Aorta (tissue), 5 donors: Measurements from ENCODE around the gene UCKL1. TPM values are rescaled to one million over a fixed set of nuclear protein-coding genes. Genes with fewer than 3 reads are reported as not detected.
"Not testable (repeated sequence)": the region's sequence is repeated elsewhere in the genome, so short reads cannot be mapped to it uniquely, and the experiment has no call there.

ENCODE experiments used
- ATAC-seq: fragments of 200-7000 bp; cut with Tn5 transposase; one replicate; pipeline ENCODE4 v1.9.1; 2022; ENCODE audit warnings: moderate library complexity; ENCODE audit not compliant: low FRiP score
- DNase-seq, 2 donors: peaks; one replicate each; pipeline ENCODE4 v3.0.0-alpha.2; 2020
- H3K27ac ChIP-seq, 2 donors: one replicate each; pipeline ENCODE4 v1.5.1; 2013; ENCODE audit warnings: low read length in 2 of 2, mild to moderate bottlenecking in 2 of 2, moderate library complexity in 2 of 2, control low read depth in 1 of 2, inconsistent platforms in 1 of 2, low read depth in 1 of 2
- H3K27me3 ChIP-seq, 2 donors: one replicate each; pipeline ENCODE4 v1.6.1; 2013; ENCODE audit warnings: control low read depth in 1 of 2, low read length in 1 of 2, mild to moderate bottlenecking in 1 of 2, moderate library complexity in 1 of 2; ENCODE audit not compliant: insufficient read depth in 2 of 2, control insufficient read depth in 1 of 2
- H3K36me3 ChIP-seq, 2 donors: one replicate each; pipeline ENCODE4 v1.6.1; 2013; ENCODE audit warnings: control low read depth in 1 of 2, low read length in 1 of 2, mild to moderate bottlenecking in 1 of 2; ENCODE audit not compliant: insufficient read depth in 2 of 2, control insufficient read depth in 1 of 2
- H3K4me1 ChIP-seq, 2 donors: one replicate each; pipeline ENCODE4 v1.6.1; 2013; ENCODE audit warnings: low read length in 2 of 2, control low read depth in 1 of 2, mild to moderate bottlenecking in 1 of 2, moderate library complexity in 1 of 2; ENCODE audit not compliant: insufficient read depth in 2 of 2, control insufficient read depth in 1 of 2
- H3K4me3 ChIP-seq, 2 donors: one replicate each; pipeline ENCODE4 v1.5.1; 2013; ENCODE audit warnings: low read length in 2 of 2, control low read depth in 1 of 2, mild to moderate bottlenecking in 1 of 2
- H3K9me3 ChIP-seq: one replicate; pipeline ENCODE4 v1.6.1; 2013; ENCODE audit warnings: mild to moderate bottlenecking, low read length; ENCODE audit not compliant: control insufficient read depth
- WGBS, 2 donors: extraction: QIAGEN DNeasy Blood & Tissue Kit; methylation state at CpG; one replicate each; pipeline ENCODE4 v1.1.7; 2013; 5-methylcytosine and 5-hydroxymethylcytosine counted together
- intact Hi-C, 2 donors: fragments of 100-400 bp; cut with DNase I; formaldehyde crosslinking; loops; one replicate each; pipeline versions ENCODE4 v1.14.2 to v1.15.0; 2022
- polyA plus RNA-seq, 2 donors: library from polyadenylated mRNA; stranded (reverse); fragments of 200-250 nt; gene quantifications; one replicate each; pipeline ENCODE4 v1.2.3, GENCODE V29; 2013
- total RNA-seq, 2 donors: library from RNA; stranded (reverse); fragmentation: NEBNext Ultra II Directional; extraction: Animal tissue kit (Norgen Biotek cat#: 25700); gene quantifications; one replicate each; pipeline ENCODE4 v1.2.1, GENCODE V29; 2021
- donor health status: healthy with polysubstance abuse.
- donor health status: Bipolar disorder and iron deficiency.
- donor health status: DM: no; HTN: no; CAD: no.
- donor health status: DM: no; HTN: no; CAD: no.
- donor health status: DM: yes; HTN: yes; CAD: no.

The UCKL1 gene
- total and polyA plus RNA-seq, 4 donors = 24.3 to 85.0 (median 33.4) TPM

DNA sequence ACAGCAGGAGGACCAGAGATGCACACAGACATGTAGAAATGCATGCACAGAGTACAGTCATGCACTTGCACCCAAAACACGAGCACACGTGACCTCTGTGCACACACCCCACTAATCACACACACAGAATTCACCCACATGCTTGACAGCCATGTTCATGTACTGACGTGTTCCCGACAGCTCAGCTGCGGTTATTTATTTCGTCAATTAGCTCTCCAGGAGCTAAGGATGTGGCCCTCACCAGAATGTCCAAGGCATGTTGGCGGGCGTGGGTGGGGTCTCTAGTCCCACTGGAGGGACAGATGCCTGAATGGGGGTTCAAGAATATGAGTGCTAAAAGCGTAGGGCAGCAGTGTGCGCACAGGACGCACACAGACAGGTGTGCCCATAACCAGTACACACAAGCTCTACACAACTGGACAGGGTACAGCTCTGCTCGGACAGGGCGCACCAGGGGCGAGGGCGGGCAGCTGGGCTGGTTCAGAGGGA lies 24.1 kb upstream of the UCKL1 start:
- WGBS, 2 donors = 76 to 78% methylated on average over 15 of the region's 15 CpGs
- intact Hi-C loops = loop anchor here in 1 of 2 donors (2.0 kb wide), 1 partner anchor 82 kb away; the partner anchor contains the start of gene TCEA2

DNA sequence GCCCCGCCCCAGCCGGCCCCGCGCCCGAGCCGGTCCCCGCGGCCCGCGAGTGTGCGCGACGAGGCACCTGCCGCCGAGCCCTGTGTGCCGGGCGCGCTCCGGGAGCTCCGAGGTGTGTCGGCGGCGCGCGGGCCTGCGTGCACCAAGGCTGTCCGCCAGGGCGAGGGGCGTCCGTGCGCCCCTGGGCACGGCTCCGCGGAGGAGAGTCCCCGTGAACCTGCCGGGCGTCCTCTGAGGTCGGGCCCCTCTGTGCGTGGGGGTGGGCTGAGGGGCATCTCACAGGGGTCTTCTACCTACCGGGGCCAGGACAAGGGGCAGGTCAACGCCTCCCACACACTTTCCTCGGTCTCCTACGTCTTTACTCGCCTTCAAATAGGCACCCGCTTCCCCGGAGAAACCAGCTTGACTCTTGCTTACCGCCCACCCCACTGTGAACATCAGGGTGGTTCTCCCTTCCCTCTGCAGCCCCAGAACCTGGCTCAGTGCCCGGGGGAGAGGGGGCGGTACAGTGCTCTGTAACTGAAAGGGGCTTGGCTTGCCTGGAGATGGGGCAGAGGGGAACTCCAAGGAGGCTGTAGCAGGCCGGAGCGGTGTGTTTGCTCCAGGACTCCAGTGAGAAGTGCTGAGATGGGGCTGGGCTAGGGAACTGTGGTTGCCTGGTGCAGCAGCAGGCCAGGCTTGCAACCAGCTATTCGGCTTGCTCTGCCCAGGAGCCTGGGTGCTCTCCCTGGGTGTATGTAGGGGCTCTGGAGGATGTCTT lies 23.5 kb upstream of the UCKL1 start, which contains the start of gene SAMD10:
Gene SAMD10 (minus strand): TSS at position 86 of the 760 bp plus-strand sequence. CDS start 175 bp downstream, outside the sequence.
- Histone ChIP-seq H3K9me3 (no peaks in the 10 kb centered on the region), H3K4me1 (no peaks in the 10 kb centered on the region), H3K36me3 (peaks cover 2% of the 10 kb centered on the region in 2 donors), H3K4me3 (peak within 1 kb of the TSS; percentile 23 to 53), H3K27ac (no peak within 1 kb of the TSS), H3K27me3 (no peaks in the 10 kb centered on the region)
- 2 to 4% methylated on average over 47 to 52 of the region's 52 CpGs for WGBS, 2 donors
- intact Hi-C loops = loop anchor here in 1 of 2 donors (2.0 kb wide), 1 partner anchor 83 kb away; the partner anchor contains the start of gene TCEA2
- peak; percentile 1 for ATAC-seq
- peak in 1 of 2 donors; percentile 60 for DNase-seq

More for the DNA sequence above, 24.1 kb upstream of the UCKL1 start:
- H3K9me3 ChIP-seq = no peaks in the 10 kb centered on the region
- H3K36me3 ChIP-seq = peaks cover 2 to 4% of the 10 kb centered on the region in 2 donors
- no peaks in the 10 kb centered on the region for H3K27me3 ChIP-seq
- peak; percentile 55 for ATAC-seq
- H3K27ac ChIP-seq = no peak overlapping the region
- H3K4me3 ChIP-seq = no peak overlapping the region
- no peaks in the 10 kb centered on the region for H3K4me1 ChIP-seq
- no peak for DNase-seq

DNA sequence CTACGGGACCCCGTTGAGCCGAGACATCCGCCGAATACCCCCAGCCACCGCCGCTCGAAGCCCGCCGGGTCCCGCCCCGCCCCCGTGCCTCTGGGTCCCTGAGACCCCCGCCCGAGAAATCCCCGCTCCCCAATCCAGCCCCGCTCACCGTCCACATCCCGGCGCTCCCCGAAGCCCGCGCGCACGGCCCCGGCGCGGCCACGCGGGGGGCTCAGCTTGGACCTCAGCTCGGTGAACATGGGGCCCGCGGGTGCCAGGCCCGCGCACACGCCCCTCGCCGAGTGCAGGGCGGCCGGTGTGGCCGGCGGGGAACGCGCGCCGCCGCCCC lies 23.0 kb upstream of the UCKL1 start:
- intact Hi-C loops = no loop called here
- DNase-seq (no peak), ATAC-seq (no peak)
- no peaks in the 10 kb centered on the region for H3K9me3 ChIP-seq
- H3K4me1 ChIP-seq = no peaks in the 10 kb centered on the region
- H3K27me3 ChIP-seq = no peaks in the 10 kb centered on the region
- peak overlapping the region; percentile 23 to 53 for H3K4me3 ChIP-seq
- H3K27ac ChIP-seq = no peak overlapping the region
- WGBS, 2 donors = 1 to 2% methylated on average over 23 to 47 of the region's 47 CpGs
- peaks cover 0 to 2% of the 10 kb centered on the region in 2 donors for H3K36me3 ChIP-seq

DNA sequence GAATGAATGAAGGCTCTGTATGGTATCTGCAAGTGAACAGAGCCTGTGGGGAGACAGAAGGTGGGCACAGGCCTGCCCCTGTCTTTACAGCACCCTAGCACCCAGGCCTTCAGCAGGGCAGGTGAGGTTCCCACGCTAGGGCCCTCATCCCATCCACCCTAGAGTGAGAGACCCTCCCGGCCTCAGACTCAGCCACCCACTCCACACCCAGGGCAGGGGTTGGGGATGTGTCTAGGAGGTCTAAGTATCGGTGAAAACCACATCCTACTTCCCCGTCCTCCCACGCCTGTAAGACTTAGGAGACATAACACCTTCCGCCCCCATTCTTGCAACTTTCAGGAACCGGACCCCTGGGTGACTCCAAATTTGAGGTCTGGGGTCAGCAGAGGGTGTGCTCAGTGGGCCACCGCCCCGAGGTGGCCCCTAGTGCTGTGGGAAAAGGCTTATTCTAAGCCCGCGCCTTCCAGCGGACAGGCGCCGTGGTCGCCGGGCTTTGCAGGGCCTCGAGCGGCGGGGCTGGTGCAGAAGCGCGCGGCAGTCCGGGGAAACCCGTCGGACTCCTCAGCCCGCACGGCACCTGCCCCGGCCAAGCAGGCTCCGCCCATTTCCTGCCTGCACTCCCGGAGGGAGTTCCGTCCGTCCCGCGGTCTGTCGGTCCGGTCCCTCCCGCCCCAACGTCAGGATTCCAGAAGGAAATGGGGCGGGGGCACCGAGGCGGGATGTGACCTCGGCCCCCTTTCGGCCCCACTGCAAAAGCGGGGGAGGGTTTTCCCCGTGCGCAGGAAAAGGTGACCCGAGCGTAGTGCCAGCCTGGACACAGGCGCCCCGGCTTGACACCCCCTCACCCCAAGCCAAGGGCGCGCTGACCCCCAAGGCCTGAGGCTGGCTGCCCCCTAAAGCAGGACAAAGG lies 22.4 kb upstream of the UCKL1 start:
- Histone ChIP-seq H3K27me3 (no peaks in the 10 kb centered on the region), H3K36me3 (peaks cover 0 to 2% of the 10 kb centered on the region in 2 donors), H3K9me3 (no peaks in the 10 kb centered on the region), H3K27ac (no peak overlapping the region), H3K4me1 (no peaks in the 10 kb centered on the region), H3K4me3 (peak overlapping the region; percentile 23 to 53)
- DNase-seq (peak in 1 of 2 donors; percentile 79), ATAC-seq (no peak)
- WGBS, 2 donors = 15 to 17% methylated on average over 52 of the region's 52 CpGs
- intact Hi-C loops = no loop called here

DNA sequence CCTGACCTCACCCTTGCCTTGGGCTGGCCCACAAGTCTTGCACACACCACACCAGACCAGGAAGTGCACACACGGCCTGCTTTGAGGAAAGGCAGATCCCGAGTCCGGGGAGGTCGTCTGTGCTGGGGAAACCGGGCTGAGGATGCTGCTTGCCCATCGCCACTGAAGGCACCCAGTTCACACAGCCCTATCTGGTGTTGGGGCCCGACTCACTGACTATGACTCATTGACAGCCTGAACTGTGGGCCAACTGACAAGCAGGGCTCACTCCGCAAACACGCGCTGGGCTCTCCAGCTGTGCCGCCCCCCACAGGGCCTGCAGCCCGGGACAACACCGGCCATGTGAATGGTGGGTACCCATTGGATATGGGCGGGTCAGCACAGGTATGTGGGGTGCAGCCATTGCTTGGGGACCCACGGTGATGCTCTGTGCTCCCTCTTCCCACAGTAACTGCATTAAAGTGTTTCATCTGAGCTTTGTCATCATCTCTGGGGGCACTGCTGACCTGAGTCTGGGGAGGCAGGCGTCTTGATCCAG lies 21.6 kb upstream of the UCKL1 start:
- Histone ChIP-seq H3K27me3 (no peaks in the 10 kb centered on the region), H3K27ac (no peak overlapping the region), H3K36me3 (no peaks in the 10 kb centered on the region), H3K4me1 (no peaks in the 10 kb centered on the region), H3K4me3 (no peak overlapping the region), H3K9me3 (no peaks in the 10 kb centered on the region)
- ATAC-seq = no peak
- 63 to 70% methylated on average over 16 of the region's 16 CpGs for WGBS, 2 donors
- intact Hi-C loops = no loop called here
- peak in 1 of 2 donors; percentile 48 for DNase-seq

DNA sequence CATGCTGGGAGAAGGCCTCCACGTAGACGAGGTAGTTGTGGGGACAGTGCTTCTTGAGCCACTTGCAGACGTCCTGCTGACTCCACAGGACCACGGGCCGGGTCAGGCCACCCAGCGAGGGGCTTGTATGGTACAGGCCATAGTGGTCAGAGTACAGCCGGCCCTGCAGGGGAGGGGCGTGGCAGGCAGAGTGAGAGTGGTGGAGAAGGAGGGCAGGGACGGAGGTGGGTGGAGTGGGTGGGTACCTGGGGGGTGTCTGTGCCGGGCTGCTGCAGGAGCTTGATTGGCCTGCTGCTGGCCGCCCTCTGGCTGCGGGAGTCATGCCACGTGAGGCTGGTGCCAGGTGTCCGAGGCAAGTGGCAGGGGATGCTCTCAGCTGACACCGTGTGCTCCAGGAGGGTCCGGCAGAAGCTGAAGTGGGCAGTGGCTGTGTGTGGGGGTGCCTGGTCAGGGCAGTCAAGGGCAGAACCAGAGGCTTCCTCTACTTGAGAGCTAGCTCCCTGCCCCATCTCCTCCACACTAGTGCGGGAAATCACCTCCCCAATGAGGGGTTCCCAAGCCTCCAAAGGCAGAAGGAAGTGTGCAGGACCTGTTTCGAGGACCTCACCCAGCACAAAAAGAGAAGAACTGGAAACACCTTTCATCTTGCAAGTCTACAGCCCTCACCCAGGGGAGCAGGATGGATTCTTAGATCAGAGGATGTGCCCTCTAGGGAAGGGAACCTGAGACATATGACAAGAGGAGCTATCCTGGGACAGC lies 20.9 kb upstream of the UCKL1 start:
- Histone ChIP-seq H3K36me3 (no peaks in the 10 kb centered on the region), H3K9me3 (no peaks in the 10 kb centered on the region), H3K27ac (no peak overlapping the region), H3K4me3 (no peak overlapping the region), H3K4me1 (no peaks in the 10 kb centered on the region), H3K27me3 (no peaks in the 10 kb centered on the region)
- ATAC-seq = no peak
- intact Hi-C loops = no loop called here
- no peak for DNase-seq
- WGBS, 2 donors = 89 to 90% methylated on average over 18 of the region's 18 CpGs

DNA sequence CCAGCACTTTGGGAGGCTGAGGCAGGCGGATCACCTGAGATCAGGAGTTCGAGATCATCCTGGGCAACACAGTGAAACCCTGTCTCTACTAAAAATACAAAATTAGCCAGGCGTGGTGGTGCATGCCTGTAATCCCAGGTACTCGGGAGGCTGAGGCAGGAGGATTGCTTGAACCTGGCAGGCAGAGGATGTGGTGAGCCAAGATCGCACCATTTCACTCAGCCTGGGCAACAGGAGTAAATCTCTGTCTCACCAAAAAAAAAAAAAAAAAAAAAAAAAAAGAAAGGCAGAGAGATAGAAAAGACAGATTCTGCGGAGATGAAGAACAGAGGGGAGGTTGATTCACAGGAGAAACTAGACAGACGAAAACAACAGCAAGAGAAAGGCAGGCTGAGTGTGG lies 20.3 kb upstream of the UCKL1 start:
- intact Hi-C loops = not testable (repeated sequence)

More for the DNA sequence above, 20.3 kb upstream of the UCKL1 start:
- H3K27me3 ChIP-seq, H3K9me3 ChIP-seq, DNase-seq, H3K4me1 ChIP-seq, H3K27ac ChIP-seq, H3K36me3 ChIP-seq, ATAC-seq, H3K4me3 ChIP-seq: not testable (repeated sequence)
- WGBS, 2 donors = 89 to 94% methylated on average over 7 of the region's 7 CpGs
